IMR-90 (cell line): ENCODE measurements around the gene NOSTRIN.

ENCODE experiments used
- BHLHE40 ChIP-seq: fragments of 150-350 bp; IDR thresholded peaks from 2 replicates; pipeline ENCODE4 v1.6.1; 2016; ENCODE audit warnings: mild to moderate bottlenecking, low read depth, low read length
- CEBPB ChIP-seq: IDR thresholded peaks from 2 replicates; pipeline ENCODE4 v1.6.1; 2012; ENCODE audit warnings: low read depth, low read length, improper control_type of control experiment
- CTCF ChIP-seq: conservative IDR thresholded peaks from 2 replicates; pipeline ENCODE4 v1.5.1; 2012; ENCODE audit warnings: mild to moderate bottlenecking, low read depth, low read length, improper control_type of control experiment
- FOS ChIP-seq: fragments of 150-350 bp; IDR thresholded peaks from 2 replicates; pipeline ENCODE4 v1.6.1; 2016; ENCODE audit warnings: low read depth, low read length
- MAFK ChIP-seq: IDR thresholded peaks from 2 replicates; pipeline ENCODE4 v1.6.1; 2012; ENCODE audit warnings: low read depth, low read length, improper control_type of control experiment
- MAZ ChIP-seq: IDR thresholded peaks from 2 replicates; pipeline ENCODE4 v1.6.1; 2012; ENCODE audit warnings: low read depth, mild to moderate bottlenecking, low read length, improper control_type of control experiment, moderate library complexity, borderline replicate concordance
- MXI1 ChIP-seq: IDR thresholded peaks from 2 replicates; pipeline ENCODE4 v1.6.1; 2012; ENCODE audit warnings: low read depth, mild to moderate bottlenecking, low read length, moderate library complexity, borderline replicate concordance
- POLR2A ChIP-seq: IDR thresholded peaks from 2 replicates; pipeline ENCODE4 v1.6.1; 2012; ENCODE audit warnings: mild to moderate bottlenecking, low read depth, low read length
- RCOR1 ChIP-seq: IDR thresholded peaks from 2 replicates; pipeline ENCODE4 v1.6.1; 2012; ENCODE audit warnings: mild to moderate bottlenecking, low read length, improper control_type of control experiment; ENCODE audit not compliant: insufficient replicate concordance
- SMC3 ChIP-seq: fragments of 150-350 bp; IDR thresholded peaks from 2 replicates; pipeline ENCODE4 v1.6.1; 2016; ENCODE audit warnings: low read depth, mild to moderate bottlenecking, antibody characterized with exemption, low read length, moderate library complexity
- USF2 ChIP-seq: fragments of 150-350 bp; IDR thresholded peaks from 2 replicates; pipeline ENCODE4 v1.6.1; 2017; ENCODE audit warnings: mild to moderate bottlenecking, antibody characterized with exemption, low read length, low read depth
- TF ChIP-seq, protein P1 (sequence below): fragments of 150-350 bp; IDR thresholded peaks from 2 replicates; pipeline ENCODE4 v1.6.1; 2016; ENCODE audit warnings: low read depth, mild to moderate bottlenecking, low read length, moderate library complexity, borderline replicate concordance

DNA sequence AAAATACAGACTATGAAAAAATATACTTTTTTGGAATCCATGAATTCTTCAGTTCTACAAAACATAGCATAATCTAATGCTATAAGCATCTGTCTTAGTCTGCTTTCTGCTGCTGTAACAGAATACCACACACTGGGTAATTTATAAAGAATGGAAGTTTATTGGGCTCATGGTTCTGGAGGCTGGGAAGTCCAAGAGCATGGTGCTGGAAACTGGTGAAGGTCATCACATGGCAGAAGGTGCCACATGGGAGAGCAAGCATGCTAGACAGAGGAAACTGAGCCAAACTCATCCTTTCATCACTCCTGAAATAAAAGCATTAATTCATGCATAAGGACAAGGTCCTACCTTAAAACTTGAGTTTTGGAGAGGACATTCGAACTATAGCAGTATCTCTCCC lies 26.6 kb upstream of the NOSTRIN start:
- no peak for TF ChIP-seq CTCF
- no peak for TF ChIP-seq CEBPB
- TF ChIP-seq USF2: no peak
- no peak for TF ChIP-seq MAZ
- TF ChIP-seq RCOR1: no peak
- TF ChIP-seq, protein P1, sequence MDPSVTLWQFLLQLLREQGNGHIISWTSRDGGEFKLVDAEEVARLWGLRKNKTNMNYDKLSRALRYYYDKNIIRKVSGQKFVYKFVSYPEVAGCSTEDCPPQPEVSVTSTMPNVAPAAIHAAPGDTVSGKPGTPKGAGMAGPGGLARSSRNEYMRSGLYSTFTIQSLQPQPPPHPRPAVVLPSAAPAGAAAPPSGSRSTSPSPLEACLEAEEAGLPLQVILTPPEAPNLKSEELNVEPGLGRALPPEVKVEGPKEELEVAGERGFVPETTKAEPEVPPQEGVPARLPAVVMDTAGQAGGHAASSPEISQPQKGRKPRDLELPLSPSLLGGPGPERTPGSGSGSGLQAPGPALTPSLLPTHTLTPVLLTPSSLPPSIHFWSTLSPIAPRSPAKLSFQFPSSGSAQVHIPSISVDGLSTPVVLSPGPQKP: no peak
- TF ChIP-seq SMC3: no peak
- no peak for TF ChIP-seq POLR2A
- no peak for TF ChIP-seq BHLHE40
- TF ChIP-seq MXI1: no peak
- no peak for TF ChIP-seq MAFK
- no peak for TF ChIP-seq FOS
